ENCODE results near the gene NTNG1. TPM values are rescaled to one million over a fixed set of nuclear protein-coding genes. Genes with fewer than 3 reads are reported as not detected.
"Not testable (repeated sequence)": the region's sequence is repeated elsewhere in the genome, so short reads cannot be mapped to it uniquely, and the experiment has no call there.

NTNG1 gene
- total RNA-seq, 1 experiment from 2014 or later, result 1.5 TPM

DNA sequence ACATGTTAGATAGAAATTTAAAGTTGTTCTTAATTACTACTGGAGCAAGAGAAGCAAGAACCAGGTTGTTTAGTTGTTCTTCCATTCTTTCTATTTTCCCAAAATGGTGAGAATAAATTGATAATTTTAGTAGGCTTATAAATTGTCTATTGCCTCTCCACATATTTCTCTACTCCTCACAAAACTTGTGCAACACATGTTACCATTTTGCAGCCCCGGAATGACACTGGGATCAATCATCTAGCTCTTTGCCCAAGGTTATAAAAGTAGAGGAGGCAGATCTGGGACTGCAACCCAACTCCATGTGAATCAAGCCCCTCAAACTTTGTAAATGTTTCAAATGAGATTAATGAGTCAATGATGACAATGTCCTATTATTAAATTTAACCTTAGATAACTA is 49.4 kb upstream of the NTNG1 start:
- no peaks in the 10 kb centered on the region for H3K4me1 ChIP-seq (ENCODE audit: insufficient read depth, low read length)
- TF ChIP-seq, protein P1, sequence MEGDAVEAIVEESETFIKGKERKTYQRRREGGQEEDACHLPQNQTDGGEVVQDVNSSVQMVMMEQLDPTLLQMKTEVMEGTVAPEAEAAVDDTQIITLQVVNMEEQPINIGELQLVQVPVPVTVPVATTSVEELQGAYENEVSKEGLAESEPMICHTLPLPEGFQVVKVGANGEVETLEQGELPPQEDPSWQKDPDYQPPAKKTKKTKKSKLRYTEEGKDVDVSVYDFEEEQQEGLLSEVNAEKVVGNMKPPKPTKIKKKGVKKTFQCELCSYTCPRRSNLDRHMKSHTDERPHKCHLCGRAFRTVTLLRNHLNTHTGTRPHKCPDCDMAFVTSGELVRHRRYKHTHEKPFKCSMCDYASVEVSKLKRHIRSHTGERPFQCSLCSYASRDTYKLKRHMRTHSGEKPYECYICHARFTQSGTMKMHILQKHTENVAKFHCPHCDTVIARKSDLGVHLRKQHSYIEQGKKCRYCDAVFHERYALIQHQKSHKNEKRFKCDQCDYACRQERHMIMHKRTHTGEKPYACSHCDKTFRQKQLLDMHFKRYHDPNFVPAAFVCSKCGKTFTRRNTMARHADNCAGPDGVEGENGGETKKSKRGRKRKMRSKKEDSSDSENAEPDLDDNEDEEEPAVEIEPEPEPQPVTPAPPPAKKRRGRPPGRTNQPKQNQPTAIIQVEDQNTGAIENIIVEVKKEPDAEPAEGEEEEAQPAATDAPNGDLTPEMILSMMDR (conservative IDR thresholded peaks at IDR 0.05), result no peak
- no peaks in the 10 kb centered on the region for H4K20me1 ChIP-seq (ENCODE audit: control insufficient read depth, insufficient read depth, insufficient read length)
- H3K4ac ChIP-seq (ENCODE audit: low read depth, low read length), result no peak overlapping the region
- no peak overlapping the region for H3K9ac ChIP-seq (ENCODE audit: extremely low read depth, insufficient read length, low read length)
- H3K9me3 Mint-ChIP-seq, result no peaks in the 10 kb centered on the region
- H3K36me3 Mint-ChIP-seq (ENCODE audit: insufficient read depth in 1 of 3, low read depth in 3 of 3), result no peaks in the 10 kb centered on the region; a peak in 2 of 7 replicates
- no peak overlapping the region for H3K4me2 ChIP-seq (ENCODE audit: insufficient read depth, insufficient read length, low read length)
- DNase-seq, result no peak
- H2BK12ac ChIP-seq (ENCODE audit: insufficient read length, low read depth, low read length), result no peak overlapping the region
- no peaks in the 10 kb centered on the region for H3K9me3 ChIP-seq (ENCODE audit: control insufficient read depth, low read depth, low read length)
- no CpG with 5 or more reads among the region's 1 CpG for WGBS (ENCODE audit: extremely low coverage, insufficient read length, low lambda C conversion rate)
- H3K4me3 Mint-ChIP-seq, result no peak overlapping the region
- no peak overlapping the region for H3K27ac ChIP-seq (ENCODE audit: insufficient read length, low read depth, low read length)
- no peak overlapping the region for H2BK120ac ChIP-seq (ENCODE audit: low read depth, low read length, poor library complexity, severe bottlenecking)
- no peaks in the 10 kb centered on the region for H3K27me3 Mint-ChIP-seq (ENCODE audit: low read depth)
- H4K5ac ChIP-seq (ENCODE audit: insufficient read length, low read depth, low read length), result no peak overlapping the region
- no peak overlapping the region for H2BK20ac ChIP-seq (ENCODE audit: low read depth, low read length, poor library complexity, severe bottlenecking)
- H3K79me1 ChIP-seq (ENCODE audit: insufficient read depth, low read depth, low read length, poor library complexity, severe bottlenecking), result no peaks in the 10 kb centered on the region
- no peak overlapping the region for H2AFZ ChIP-seq (ENCODE audit: low read length)
- H3K27ac Mint-ChIP-seq, result no peak overlapping the region
- no peaks in the 10 kb centered on the region for H3K4me1 Mint-ChIP-seq
- H2AK5ac ChIP-seq (ENCODE audit: insufficient read length, low read length), result no peak overlapping the region
- H4K8ac ChIP-seq (replicated peaks; ENCODE audit: insufficient read length, low read depth, low read length), result no peak overlapping the region
- no peak overlapping the region for H3K18ac ChIP-seq (ENCODE audit: insufficient read length, low read depth, low read length)
- no peak overlapping the region for H3K14ac ChIP-seq (ENCODE audit: insufficient read depth, low read length)
- H3K23ac ChIP-seq (ENCODE audit: insufficient read length, low read depth, low read length), result no peak overlapping the region
- H2BK5ac ChIP-seq (ENCODE audit: insufficient read length, low read length), result no peak overlapping the region
- H3K56ac ChIP-seq (ENCODE audit: insufficient read length, low read depth, low read length), result no peak overlapping the region
- H3K23me2 ChIP-seq (ENCODE audit: insufficient read length, low read depth, low read length, poor library complexity, severe bottlenecking), result no peaks in the 10 kb centered on the region
- H3K27me3 ChIP-seq (ENCODE audit: insufficient read depth, low read length), result no peaks in the 10 kb centered on the region
- H4K91ac ChIP-seq (ENCODE audit: insufficient read length, low read depth, low read length), result no peak overlapping the region
- H3K79me2 ChIP-seq (ENCODE audit: insufficient read depth, low read length), result no peaks in the 10 kb centered on the region
- H2BK15ac ChIP-seq (ENCODE audit: low read depth, low read length), result no peak overlapping the region
- H3T11ph ChIP-seq (ENCODE audit: low read length), result no peak overlapping the region

DNA sequence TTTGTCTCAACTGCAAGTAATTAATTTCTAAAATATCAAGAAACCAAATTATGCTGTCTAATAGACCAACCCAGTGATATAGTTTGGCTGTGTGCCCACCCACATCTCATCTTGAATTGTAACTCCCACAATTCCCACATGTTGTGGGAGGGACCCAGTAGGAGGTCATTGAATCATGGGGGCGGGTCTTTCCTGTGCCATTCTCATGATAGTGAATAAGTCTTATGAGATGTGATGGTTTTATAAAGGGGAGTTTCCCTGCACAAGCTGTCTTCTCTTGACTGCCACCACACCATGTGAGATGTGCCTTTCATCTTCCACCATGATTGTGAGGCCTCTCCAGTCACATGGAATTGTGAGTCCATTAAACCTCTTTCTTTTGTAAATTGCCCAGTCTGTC is 47.4 kb upstream of the NTNG1 start:
- H3K9ac ChIP-seq (ENCODE audit: extremely low read depth, insufficient read length, low read length); H3K4me1 ChIP-seq (ENCODE audit: insufficient read depth, low read length); H2BK5ac ChIP-seq (ENCODE audit: insufficient read length, low read length); H3K79me2 ChIP-seq (ENCODE audit: insufficient read depth, low read length); H3K27me3 Mint-ChIP-seq (ENCODE audit: low read depth); H4K5ac ChIP-seq (ENCODE audit: insufficient read length, low read depth, low read length); H2BK12ac ChIP-seq (ENCODE audit: insufficient read length, low read depth, low read length); H3K4ac ChIP-seq (ENCODE audit: low read depth, low read length); H3K14ac ChIP-seq (ENCODE audit: insufficient read depth, low read length); H2AK5ac ChIP-seq (ENCODE audit: insufficient read length, low read length); H3T11ph ChIP-seq (ENCODE audit: low read length); H3K56ac ChIP-seq (ENCODE audit: insufficient read length, low read depth, low read length); H2BK20ac ChIP-seq (ENCODE audit: low read depth, low read length, poor library complexity, severe bottlenecking); H3K4me3 Mint-ChIP-seq; H2BK15ac ChIP-seq (ENCODE audit: low read depth, low read length); H3K79me1 ChIP-seq (ENCODE audit: insufficient read depth, low read depth, low read length, poor library complexity, severe bottlenecking); H4K8ac ChIP-seq (replicated peaks; ENCODE audit: insufficient read length, low read depth, low read length); H3K9me3 ChIP-seq (ENCODE audit: control insufficient read depth, low read depth, low read length); H3K4me2 ChIP-seq (ENCODE audit: insufficient read depth, insufficient read length, low read length); H3K4me1 Mint-ChIP-seq; DNase-seq; H3K27ac ChIP-seq (ENCODE audit: insufficient read length, low read depth, low read length); H3K18ac ChIP-seq (ENCODE audit: insufficient read length, low read depth, low read length); H2BK120ac ChIP-seq (ENCODE audit: low read depth, low read length, poor library complexity, severe bottlenecking); H3K27me3 ChIP-seq (ENCODE audit: insufficient read depth, low read length); H4K91ac ChIP-seq (ENCODE audit: insufficient read length, low read depth, low read length); H3K9me3 Mint-ChIP-seq; H3K23me2 ChIP-seq (ENCODE audit: insufficient read length, low read depth, low read length, poor library complexity, severe bottlenecking); H3K36me3 Mint-ChIP-seq (ENCODE audit: insufficient read depth in 1 of 3, low read depth in 3 of 3); H2AFZ ChIP-seq (ENCODE audit: low read length); H3K23ac ChIP-seq (ENCODE audit: insufficient read length, low read depth, low read length); H4K20me1 ChIP-seq (ENCODE audit: control insufficient read depth, insufficient read depth, insufficient read length); H3K27ac Mint-ChIP-seq: not testable (repeated sequence)
- no CpG with 5 or more reads among the region's 1 CpG for WGBS (ENCODE audit: extremely low coverage, insufficient read length, low lambda C conversion rate)
